ENCODE measurements around the gene NUP214. TPM values are rescaled to one million over a fixed set of nuclear protein-coding genes. Genes with fewer than 3 reads are reported as not detected.

Gene NUP214
- total and polyA plus RNA-seq, 2 of the 4 experiments (the other 2 are of a cell fraction) = 7.9 to 13.4 TPM

DNA sequence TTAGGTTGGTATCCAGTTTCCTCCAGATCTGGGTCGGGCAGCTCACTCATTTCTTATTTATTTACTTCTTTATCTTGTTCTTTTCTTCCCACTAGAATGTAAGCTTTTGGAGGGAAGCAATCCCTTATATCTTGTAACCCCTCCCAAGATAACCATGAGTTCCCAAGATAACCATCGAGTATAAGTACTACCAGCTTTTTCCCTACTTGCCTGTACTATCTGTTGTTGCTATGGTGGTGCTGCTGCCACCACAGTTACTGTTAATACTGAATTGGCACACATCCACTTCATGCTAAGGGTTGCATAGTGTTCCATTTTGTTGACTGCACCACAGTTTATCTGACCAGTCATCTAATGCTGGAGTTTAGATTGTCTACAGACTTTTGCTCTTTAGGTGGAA lies 19.9 kb downstream of the NUP214 start:
- in situ Hi-C loops (cut with MboI; ENCODE audit: low sequenced_read_pairs) = loop anchor here (25.0 kb wide), 1 partner anchor 1192 kb away; no protein-coding TSS in a partner anchor
- CTCF ChIA-PET = no interaction called here
- no peak overlapping the region for H2AFZ ChIP-seq (replicated peaks; ENCODE audit: low read length, poor library complexity)

More for the DNA sequence above, 19.9 kb downstream of the NUP214 start:
- Histone ChIP-seq H2BK15ac (ENCODE audit: low read depth, low read length) (no peak overlapping the region), H4K20me1 (ENCODE audit: insufficient read depth, low read length) (no peaks in the 10 kb centered on the region), H2AK5ac (ENCODE audit: low read depth, low read length) (no peak overlapping the region), H3K23ac (ENCODE audit: low read depth, low read length) (no peak overlapping the region), H3K18ac (ENCODE audit: low read depth, low read length) (no peak overlapping the region), H3K36me3 (ENCODE audit: control insufficient read depth, insufficient read depth, low read length) (peaks cover 53% of the 10 kb centered on the region), H3K9me3 (ENCODE audit: control insufficient read depth, insufficient read depth, low read length) (no peaks in the 10 kb centered on the region), H3K14ac (replicated peaks; ENCODE audit: low read depth, low read length) (no peak overlapping the region), H3K4me3 (ENCODE audit: insufficient read depth, low read depth, low read length) (no peak overlapping the region), H2BK20ac (ENCODE audit: low read depth, low read length) (no peak overlapping the region), H4K5ac (ENCODE audit: low read depth, low read length) (no peak overlapping the region), H3K79me1 (ENCODE audit: low read depth in 1 of 2, low read length in 2 of 2) (no peaks in the 10 kb centered on the region; a peak in 1 of 4 replicates), H3K56ac (ENCODE audit: extremely low read depth, insufficient read depth, low read length) (no peak overlapping the region), H3K4me2 (ENCODE audit: low read depth, low read length) (no peak overlapping the region), H3K4me1 (ENCODE audit: control insufficient read depth, insufficient read depth, low read length) (no peaks in the 10 kb centered on the region), H4K8ac (ENCODE audit: low read depth in 2 of 2, low read length in 2 of 2) (no peak overlapping the region), H2BK120ac (ENCODE audit: low read depth, low read length) (no peak overlapping the region), H3K27ac (ENCODE audit: insufficient read depth, low read length) (no peak overlapping the region), H2BK5ac (ENCODE audit: low read depth, low read length, poor library complexity, severe bottlenecking) (no peak overlapping the region), H3K9me1 (ENCODE audit: insufficient read depth, low read length) (no peaks in the 10 kb centered on the region), H3K4ac (ENCODE audit: low read depth, low read length) (no peak overlapping the region), H3K27me3 (ENCODE audit: control insufficient read depth, insufficient read depth, low read length) (no peaks in the 10 kb centered on the region), H4K91ac (ENCODE audit: insufficient read depth, low read depth, low read length) (no peak overlapping the region), H2AK9ac (replicated peaks; ENCODE audit: low read depth, low read length, poor library complexity) (no peak overlapping the region), H3K9ac (ENCODE audit: low read depth, low read length) (no peak overlapping the region)
- dilution Hi-C loops (cut with HindIII; ENCODE audit: low sequenced_read_pairs, unreplicated experiment) = no loop called here
- no CpG with 5 or more reads among the region's 2 CpGs for whole genome bisulfite sequencing, 2 experiments (ENCODE audit: extremely low coverage in 2 of 2, insufficient read length in 1 of 2)
- TF ChIP-seq, protein P1, sequence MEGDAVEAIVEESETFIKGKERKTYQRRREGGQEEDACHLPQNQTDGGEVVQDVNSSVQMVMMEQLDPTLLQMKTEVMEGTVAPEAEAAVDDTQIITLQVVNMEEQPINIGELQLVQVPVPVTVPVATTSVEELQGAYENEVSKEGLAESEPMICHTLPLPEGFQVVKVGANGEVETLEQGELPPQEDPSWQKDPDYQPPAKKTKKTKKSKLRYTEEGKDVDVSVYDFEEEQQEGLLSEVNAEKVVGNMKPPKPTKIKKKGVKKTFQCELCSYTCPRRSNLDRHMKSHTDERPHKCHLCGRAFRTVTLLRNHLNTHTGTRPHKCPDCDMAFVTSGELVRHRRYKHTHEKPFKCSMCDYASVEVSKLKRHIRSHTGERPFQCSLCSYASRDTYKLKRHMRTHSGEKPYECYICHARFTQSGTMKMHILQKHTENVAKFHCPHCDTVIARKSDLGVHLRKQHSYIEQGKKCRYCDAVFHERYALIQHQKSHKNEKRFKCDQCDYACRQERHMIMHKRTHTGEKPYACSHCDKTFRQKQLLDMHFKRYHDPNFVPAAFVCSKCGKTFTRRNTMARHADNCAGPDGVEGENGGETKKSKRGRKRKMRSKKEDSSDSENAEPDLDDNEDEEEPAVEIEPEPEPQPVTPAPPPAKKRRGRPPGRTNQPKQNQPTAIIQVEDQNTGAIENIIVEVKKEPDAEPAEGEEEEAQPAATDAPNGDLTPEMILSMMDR (conservative IDR thresholded peaks at IDR 0.05; ENCODE audit: low read depth, low read length) = no peak
- TF ChIP-seq RCOR1 (IDR thresholded peaks at IDR 0.05; ENCODE audit: insufficient replicate concordance, low read length) (no peak), POLR2A (IDR thresholded peaks at IDR 0.05; ENCODE audit: low read depth, low read length) (no peak), NFE2L2 (IDR thresholded peaks at IDR 0.05; ENCODE audit: low read depth, low read length) (no peak), RAD21 (IDR thresholded peaks at IDR 0.05; ENCODE audit: low read length) (no peak), MAZ (IDR thresholded peaks at IDR 0.05; ENCODE audit: borderline replicate concordance, low read depth, low read length) (no peak), MAFK (IDR thresholded peaks at IDR 0.05; ENCODE audit: low read depth, low read length) (no peak), BHLHE40 (IDR thresholded peaks at IDR 0.05; ENCODE audit: low read depth, low read length) (no peak), RFX5 (IDR thresholded peaks at IDR 0.05; ENCODE audit: low read depth, low read length) (no peak), FOS (IDR thresholded peaks at IDR 0.05; ENCODE audit: low read depth, low read length) (no peak), MXI1 (IDR thresholded peaks at IDR 0.05; ENCODE audit: borderline replicate concordance, low read depth, low read length) (no peak), CHD1 (IDR thresholded peaks at IDR 0.05; ENCODE audit: low read depth, low read length) (no peak), CEBPB (IDR thresholded peaks at IDR 0.05; ENCODE audit: low read depth, low read length) (no peak), SMC3 (IDR thresholded peaks at IDR 0.05; ENCODE audit: low read depth, low read length) (no peak)
- TF ChIP-seq, protein P2, sequence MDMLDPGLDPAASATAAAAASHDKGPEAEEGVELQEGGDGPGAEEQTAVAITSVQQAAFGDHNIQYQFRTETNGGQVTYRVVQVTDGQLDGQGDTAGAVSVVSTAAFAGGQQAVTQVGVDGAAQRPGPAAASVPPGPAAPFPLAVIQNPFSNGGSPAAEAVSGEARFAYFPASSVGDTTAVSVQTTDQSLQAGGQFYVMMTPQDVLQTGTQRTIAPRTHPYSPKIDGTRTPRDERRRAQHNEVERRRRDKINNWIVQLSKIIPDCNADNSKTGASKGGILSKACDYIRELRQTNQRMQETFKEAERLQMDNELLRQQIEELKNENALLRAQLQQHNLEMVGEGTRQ (IDR thresholded peaks at IDR 0.05; ENCODE audit: low read depth, low read length) = no peak
- TF ChIP-seq, protein P3, sequence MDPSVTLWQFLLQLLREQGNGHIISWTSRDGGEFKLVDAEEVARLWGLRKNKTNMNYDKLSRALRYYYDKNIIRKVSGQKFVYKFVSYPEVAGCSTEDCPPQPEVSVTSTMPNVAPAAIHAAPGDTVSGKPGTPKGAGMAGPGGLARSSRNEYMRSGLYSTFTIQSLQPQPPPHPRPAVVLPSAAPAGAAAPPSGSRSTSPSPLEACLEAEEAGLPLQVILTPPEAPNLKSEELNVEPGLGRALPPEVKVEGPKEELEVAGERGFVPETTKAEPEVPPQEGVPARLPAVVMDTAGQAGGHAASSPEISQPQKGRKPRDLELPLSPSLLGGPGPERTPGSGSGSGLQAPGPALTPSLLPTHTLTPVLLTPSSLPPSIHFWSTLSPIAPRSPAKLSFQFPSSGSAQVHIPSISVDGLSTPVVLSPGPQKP (IDR thresholded peaks at IDR 0.05; ENCODE audit: borderline replicate concordance, low read depth, low read length) = no peak
- ATAC-seq (ENCODE audit: low read depth) = no peak
- POLR2A ChIA-PET (ENCODE audit: unreplicated experiment) = no interaction called here
- DNase-seq = no peak
- no TSS peak for BruUV-seq (replicated peaks)
- intact Hi-C loops (cut with micrococcal nuclease) = loop anchor here (10.0 kb wide), 1 partner anchor 330 kb away; no protein-coding TSS in a partner anchor
